Sigmoid colon (tissue), 7 donors: ENCODE data around the gene COG4. TPM values are rescaled to one million over a fixed set of nuclear protein-coding genes. Genes with fewer than 3 reads are reported as not detected.

ENCODE experiments used
- DNase-seq: peaks from one replicate; pipeline ENCODE4 v3.0.0-alpha.2; 2019
- H3K27ac ChIP-seq, 4 donors: fragments of 200-600 bp; sonication (generic); one replicate each; pipeline ENCODE4 v1.5.1; 2016 to 2019; ENCODE audit warnings: mild to moderate bottlenecking in 1 of 4
- H3K27me3 ChIP-seq, 3 donors: fragments of 200-600 bp; sonication (generic); one replicate each; pipeline ENCODE4 v1.5.1; 2019; ENCODE audit warnings: mild to moderate bottlenecking in 1 of 3
- H3K36me3 ChIP-seq, 4 donors: fragments of 200-600 bp; sonication (generic); one replicate each; pipeline ENCODE4 v1.5.1; 2016 to 2019
- H3K4me1 ChIP-seq, 4 donors: fragments of 200-600 bp; sonication (generic); one replicate each; pipeline ENCODE4 v1.5.1; 2017 to 2019
- H3K4me3 ChIP-seq, 4 donors: fragments of 200-600 bp; sonication (generic); one replicate each; pipeline ENCODE4 v1.5.1; 2017 to 2019; ENCODE audit warnings: mild to moderate bottlenecking in 2 of 4, moderate library complexity in 1 of 4
- H3K9me3 ChIP-seq, 4 donors: fragments of 200-600 bp in 3 of 4; sonication (generic) in 3 of 4; one replicate each; pipeline versions ENCODE4 v1.5.1 to v1.6.1; 2013 to 2019
- CTCF ChIP-seq, 4 experiments: fragments of 450-650 bp in 3 of 4; fragments of 200-600 bp in 1 of 4; IDR thresholded peaks; one replicate each; pipeline ENCODE4 v1.5.1; 2016 to 2019; ENCODE audit warnings: antibody characterized with exemption in 4 of 4, mild to moderate bottlenecking in 3 of 4, moderate library complexity in 2 of 4
- EP300 ChIP-seq, 4 donors: sonication (generic); formaldehyde crosslinking; IDR thresholded peaks; one replicate each; pipeline ENCODE4 v1.6.1; 2017; ENCODE audit warnings: antibody characterized with exemption in 4 of 4
- POLR2A ChIP-seq, 2 donors: fragments of 450-650 bp; IDR thresholded peaks; one replicate each; pipeline ENCODE4 v1.6.1; 2016; ENCODE audit warnings: antibody characterized with exemption in 2 of 2, mild to moderate bottlenecking in 2 of 2, moderate library complexity in 2 of 2
- POLR2AphosphoS5 ChIP-seq, 4 donors: sonication (generic); formaldehyde crosslinking; IDR thresholded peaks; one replicate each; pipeline ENCODE4 v1.6.1; 2017; ENCODE audit warnings: antibody characterized with exemption in 4 of 4
- WGBS, 2 donors: extraction: QIAGEN DNeasy Blood & Tissue Kit; methylation state at CpG; one replicate each; pipeline ENCODE4 v1.1.7; 2013; 5-methylcytosine and 5-hydroxymethylcytosine counted together
- intact Hi-C: fragments of 100-400 bp; cut with DNase I; formaldehyde crosslinking; loops from one replicate; pipeline ENCODE4 v1.15.1; 2023
- polyA plus RNA-seq, 3 donors: library from polyadenylated mRNA; stranded (reverse); fragments of 200-250 nt; gene quantifications; one replicate each; pipeline ENCODE4 v1.2.3, GENCODE V29; 2013
- total RNA-seq, 4 donors: library from RNA; depleted of rRNA; stranded (reverse); fragments of >200 nt; gene quantifications; one replicate each; pipeline ENCODE4 v1.1.0, GENCODE V29; 2016
- donor health status: healthy with polysubstance abuse.
- donor health status: Bipolar disorder and iron deficiency.
- donor health status: healthy.

COG4 gene
- total RNA-seq (10 to 100 TPM; 25.2 to 44.3 (median 31.9) TPM), polyA plus RNA-seq (10 to 100 TPM; 31.2 to 51.0 (median 39.5) TPM)

GRCh38 chr16:70523076-70523742 lies at the start of gene COG4:
COG4 (minus strand) TSS chr16:70523554; CDS start chr16:70523543, 11 bp downstream.
- Histone ChIP-seq H3K4me1 (peaks cover 0 to 48% (median 41%) of the 10 kb centered on the region in 4 donors), H3K9me3 (no peaks in the 10 kb centered on the region), H3K36me3 (peaks cover 0 to 34% (median 6%) of the 10 kb centered on the region in 4 donors), H3K4me3 (peak within 1 kb of the TSS; percentile 68 to 87 (median 80)), H3K27me3 (no peaks in the 10 kb centered on the region), H3K27ac (peak within 1 kb of the TSS; percentile 85 to 94 (median 88))
- 0% methylated on average over 36 of the region's 36 CpGs for WGBS, 2 donors
- intact Hi-C loops = loop anchor here (10.0 kb wide), 2 partner anchors 222 to 252 kb away; no protein-coding TSS in a partner anchor
- DNase-seq = peak; percentile 92
- TF ChIP-seq POLR2AphosphoS5 (IDR thresholded peaks at IDR 0.05) (peak in 2 of 4 donors; percentile 8 to 50), POLR2A (IDR thresholded peaks at IDR 0.05) (no peak)

DNA sequence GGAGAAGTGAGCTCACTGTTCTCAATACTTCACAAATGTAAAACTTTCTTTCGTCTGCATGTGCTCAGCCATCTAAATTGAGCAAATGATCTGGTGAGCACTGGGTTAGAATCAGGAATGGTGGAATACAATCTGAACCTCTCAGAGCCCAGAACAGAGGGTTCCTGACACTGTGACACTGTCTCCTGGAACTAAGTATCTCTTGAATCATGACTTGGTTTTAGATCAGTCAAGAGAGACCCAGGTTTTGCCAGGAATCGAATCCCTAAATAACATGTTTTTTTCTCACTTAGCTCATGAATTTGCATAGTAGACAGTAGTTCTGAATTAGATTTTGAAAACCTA lies 49.5 kb upstream of the COG4 start:
- no peak overlapping the region for H3K4me3 ChIP-seq
- H3K4me1 ChIP-seq = peaks cover 0 to 46% (median 35%) of the 10 kb centered on the region in 4 donors
- no peak for DNase-seq
- H3K9me3 ChIP-seq = no peaks in the 10 kb centered on the region
- no peaks in the 10 kb centered on the region for H3K27me3 ChIP-seq
- H3K27ac ChIP-seq = peak overlapping the region; percentile 48 to 69 (median 54)
- peaks cover 34 to 54% (median 47%) of the 10 kb centered on the region in 4 donors for H3K36me3 ChIP-seq
- WGBS, 2 donors = 82 to 84% methylated on average over 2 of the region's 2 CpGs
- intact Hi-C loops = no loop called here
- TF ChIP-seq CTCF (IDR thresholded peaks at IDR 0.05) (no peak), POLR2AphosphoS5 (IDR thresholded peaks at IDR 0.05) (no peak), POLR2A (IDR thresholded peaks at IDR 0.05) (no peak), EP300 (IDR thresholded peaks at IDR 0.05) (no peak)

- Histone ChIP-seq H3K27ac (peak overlapping the region in 3 of 4 donors; percentile 53 to 69 (median 56)), H3K9me3 (no peaks in the 10 kb centered on the region), H3K4me3 (no peak overlapping the region), H3K36me3 (peaks cover 41 to 60% (median 53%) of the 10 kb centered on the region in 4 donors), H3K4me1 (peaks cover 0 to 43% (median 33%) of the 10 kb centered on the region in 4 donors), H3K27me3 (no peaks in the 10 kb centered on the region)
- WGBS, 2 donors = 89 to 92% methylated on average over 5 of the region's 5 CpGs
- no peak for TF ChIP-seq CTCF (IDR thresholded peaks at IDR 0.05)
- no peak for TF ChIP-seq POLR2AphosphoS5 (IDR thresholded peaks at IDR 0.05)
- TF ChIP-seq EP300 (IDR thresholded peaks at IDR 0.05) = no peak
- no peak for DNase-seq
- intact Hi-C loops = no loop called here
These were observed 48.9 kb upstream of the COG4 start for GRCh38 chr16:70572050-70572925.

- H3K27me3 ChIP-seq = no peaks in the 10 kb centered on the region
- no peak for DNase-seq
- TF ChIP-seq EP300 (IDR thresholded peaks at IDR 0.05) (no peak), CTCF (IDR thresholded peaks at IDR 0.05) (no peak), POLR2A (IDR thresholded peaks at IDR 0.05) (no peak), POLR2AphosphoS5 (IDR thresholded peaks at IDR 0.05) (no peak)
- H3K27ac ChIP-seq = peak overlapping the region in 1 of 4 donors; percentile 69
- H3K9me3 ChIP-seq = no peaks in the 10 kb centered on the region
- intact Hi-C loops = no loop called here
- peaks cover 0 to 36% (median 26%) of the 10 kb centered on the region in 4 donors for H3K4me1 ChIP-seq
- peaks cover 46 to 67% (median 60%) of the 10 kb centered on the region in 4 donors for H3K36me3 ChIP-seq
- 90 to 92% methylated on average over 8 of the region's 8 CpGs for WGBS, 2 donors
- H3K4me3 ChIP-seq = no peak overlapping the region
These were observed 48.3 kb upstream of the COG4 start for GRCh38 chr16:70571623-70572022.
